Ovary (tissue), 3 donors: ENCODE measurements around the gene FAM20A.
A peak's percentile ranks its signal among the peaks of the same experiment; 100 is the strongest.

Source experiments
- CTCF ChIP-seq, 3 donors: fragments of 450-650 bp in 2 of 3; fragments of 200-600 bp in 1 of 3; IDR thresholded peaks; one replicate each; pipeline versions ENCODE4 v1.5.1 to v1.8.0; 2016 to 2022; ENCODE audit warnings: antibody characterized with exemption in 3 of 3, mild to moderate bottlenecking in 1 of 3
- POLR2A ChIP-seq: fragments of 450-650 bp; IDR thresholded peaks from one replicate; pipeline ENCODE4 v1.6.1; 2017; ENCODE audit warnings: antibody characterized with exemption, mild to moderate bottlenecking, moderate library complexity
- donor health status: DM: no; HTN: no; CAD: no.

- TF ChIP-seq CTCF (IDR thresholded peaks at IDR 0.05) (peak in 1 of 3 donors; percentile 4), POLR2A (no peak)
Measured at GRCh38 chr17:68511671-68512246, 89.4 kb downstream of the FAM20A start.
